HepG2 (cell line): ENCODE results near the gene CGNL1. TPM values are rescaled to one million over a fixed set of nuclear protein-coding genes. Genes with fewer than 3 reads are reported as not detected.
A peak's percentile ranks its signal among the peaks of the same experiment; 100 is the strongest.

Source experiments
- CREB1 ChIP-seq, 2 experiments: fragments of 450-650 bp in 1 of 2; IDR thresholded peaks; 2 replicates each; pipeline ENCODE4 v1.6.1; 2016 to 2017; ENCODE audit warnings: control low read depth in 1 of 2, mild to moderate bottlenecking in 1 of 2, missing compliant biosample characterization in 1 of 2, missing genetic modification characterization in 1 of 2
- HNF4A ChIP-seq: sonication (generic); formaldehyde crosslinking; IDR thresholded peaks from 2 replicates; pipeline ENCODE4 v1.4.0; 2020; ENCODE audit warnings: missing genetic modification reagents
- HNRNPK ChIP-seq: fragments of 200-400 bp; formaldehyde crosslinking; IDR thresholded peaks from 2 replicates; pipeline ENCODE4 v1.6.1; 2018; ENCODE audit warnings: low read length, low read depth, moderate library complexity, mild to moderate bottlenecking; ENCODE audit not compliant: poor library complexity, severe bottlenecking
- HNRNPUL1 ChIP-seq: fragments of 200-400 bp; formaldehyde crosslinking; IDR thresholded peaks from 2 replicates; pipeline ENCODE4 v1.6.1; 2017; ENCODE audit warnings: low read depth, mild to moderate bottlenecking, low read length, moderate library complexity
- HOXD1 ChIP-seq: sonication (generic); formaldehyde crosslinking; IDR thresholded peaks from 2 replicates; pipeline ENCODE4 v1.5.0; 2020; ENCODE audit warnings: missing genetic modification reagents
- KDM3A ChIP-seq: IDR thresholded peaks from 2 replicates; pipeline ENCODE4 v1.6.1; 2018; ENCODE audit warnings: low read depth, missing compliant biosample characterization
- KDM5A ChIP-seq: fragments of 200-600 bp; sonication (generic); IDR thresholded peaks from 2 replicates; pipeline ENCODE4 v1.7.0; 2018; ENCODE audit warnings: antibody characterized with exemption, mild to moderate bottlenecking, low read length, borderline replicate concordance
- MAFK ChIP-seq, 2 experiments: IDR thresholded peaks in 1 of 2; conservative IDR thresholded peaks in 1 of 2; 2 replicates each; pipeline ENCODE4 v1.6.1; 2011; ENCODE audit warnings: improper control_type of control experiment in 2 of 2, low read length in 2 of 2
- MTF1 ChIP-seq: sonication (generic); formaldehyde crosslinking; IDR thresholded peaks from 2 replicates; pipeline ENCODE4 v1.5.0; 2020; ENCODE audit warnings: missing genetic modification reagents
- NCOA5 ChIP-seq: sonication (generic); formaldehyde crosslinking; IDR thresholded peaks from 2 replicates; pipeline ENCODE4 v1.4.0; 2020; ENCODE audit warnings: missing genetic modification reagents
- ONECUT2 ChIP-seq: sonication (generic); formaldehyde crosslinking; IDR thresholded peaks from 2 replicates; pipeline ENCODE4 v1.4.0; 2020; ENCODE audit warnings: missing genetic modification reagents
- POLR2A ChIP-seq, 2 experiments: IDR thresholded peaks; 2 replicates each; pipeline ENCODE4 v1.6.1; 2011; ENCODE audit warnings: low read depth in 2 of 2, low read length in 2 of 2, mild to moderate bottlenecking in 1 of 2, moderate library complexity in 1 of 2; ENCODE audit not compliant: insufficient read depth in 1 of 2
- SALL2 ChIP-seq: sonication (generic); formaldehyde crosslinking; IDR thresholded peaks from 2 replicates; pipeline ENCODE4 v1.8.1; 2023; ENCODE audit warnings: mild to moderate bottlenecking, missing genetic modification reagents, inconsistent platforms
- STAT5B ChIP-seq: sonication (generic); formaldehyde crosslinking; IDR thresholded peaks from 2 replicates; pipeline ENCODE4 v1.4.0; 2020; ENCODE audit warnings: missing genetic modification reagents
- XRCC5 ChIP-seq: fragments of 200-400 bp; formaldehyde crosslinking; optimal IDR thresholded peaks from 2 replicates; pipeline ENCODE3; 2017; ENCODE audit warnings: mild to moderate bottlenecking, low read length
- ZFP1 ChIP-seq: IDR thresholded peaks from 2 replicates; pipeline ENCODE4 v1.6.1; 2016
- ZNF251 ChIP-seq: sonication (generic); formaldehyde crosslinking; IDR thresholded peaks from 2 replicates; pipeline ENCODE4 v1.9.0; 2021; ENCODE audit warnings: mild to moderate bottlenecking, missing genetic modification reagents
- ZNF335 ChIP-seq: sonication (generic); formaldehyde crosslinking; IDR thresholded peaks from 2 replicates; pipeline ENCODE4 v1.4.0; 2020; ENCODE audit warnings: missing genetic modification reagents
- ZNF33B ChIP-seq: sonication (generic); formaldehyde crosslinking; IDR thresholded peaks from 2 replicates; pipeline ENCODE4 v1.5.1; 2020; ENCODE audit warnings: mild to moderate bottlenecking, missing genetic modification reagents
- ZNF44 ChIP-seq: sonication (generic); formaldehyde crosslinking; IDR thresholded peaks from 2 replicates; pipeline ENCODE4 v1.5.1; 2020; ENCODE audit warnings: mild to moderate bottlenecking, missing genetic modification reagents
- ZNF496 ChIP-seq: sonication (generic); formaldehyde crosslinking; IDR thresholded peaks from 2 replicates; pipeline ENCODE4 v1.8.1; 2023; ENCODE audit warnings: mild to moderate bottlenecking, moderate library complexity, missing genetic modification reagents; ENCODE audit not compliant: insufficient replicate concordance
- ZNF670 ChIP-seq: sonication (generic); formaldehyde crosslinking; IDR thresholded peaks from 2 replicates; pipeline ENCODE4 v1.8.0; 2022; ENCODE audit warnings: mild to moderate bottlenecking, missing genetic modification reagents, borderline replicate concordance
- ZNF713 ChIP-seq: sonication (generic); formaldehyde crosslinking; IDR thresholded peaks from 2 replicates; pipeline ENCODE4 v1.4.0; 2020; ENCODE audit warnings: mild to moderate bottlenecking, missing genetic modification reagents
- polyA plus RNA-seq, 8 experiments: library from polyadenylated mRNA; depleted of rRNA in 3 of 8; stranded (reverse) in 7 of 8; unstranded in 1 of 8; fragments of >200 nt; fragmentation: Illumina TruSeq in 4 of 8; extraction: Trizol in 4 of 8; gene quantifications; 2 replicates each; pipeline versions ENCODE4 v1.2.1 to v1.2.3, GENCODE V29; 2011 to 2016; ENCODE audit warnings: low read depth in 4 of 8, missing spikeins in 1 of 8, mixed read lengths in 1 of 8; ENCODE audit not compliant: insufficient read depth in 1 of 8
- total RNA-seq, 5 experiments: library from RNA; depleted of rRNA; stranded (reverse); fragments of >200 nt; fragmentation: Illumina TruSeq; extraction: Trizol; gene quantifications; 2 replicates each; pipeline ENCODE4 v1.2.3, GENCODE V29; 2016; ENCODE audit warnings: low read depth in 1 of 5
- TF ChIP-seq, protein P1 (sequence below): IDR thresholded peaks from 2 replicates; pipeline ENCODE4 v1.6.1; 2016; ENCODE audit warnings: low read depth, control low read depth
- TF ChIP-seq, protein P2 (sequence below): sonication (generic); formaldehyde crosslinking; conservative IDR thresholded peaks from 2 replicates; pipeline ENCODE4 v1.5.0; 2020; ENCODE audit warnings: missing genetic modification reagents
- TF ChIP-seq, protein P3 (sequence below): sonication (generic); formaldehyde crosslinking; IDR thresholded peaks from 2 replicates; pipeline ENCODE4 v1.5.1; 2020; ENCODE audit warnings: mild to moderate bottlenecking, missing genetic modification reagents, moderate library complexity

The CGNL1 gene
- total and polyA plus RNA-seq, 2 of the 13 experiments (the other 11 are each of a cell fraction or from before 2014, with no cell fraction given): 5.6 to 15.6 TPM

DNA sequence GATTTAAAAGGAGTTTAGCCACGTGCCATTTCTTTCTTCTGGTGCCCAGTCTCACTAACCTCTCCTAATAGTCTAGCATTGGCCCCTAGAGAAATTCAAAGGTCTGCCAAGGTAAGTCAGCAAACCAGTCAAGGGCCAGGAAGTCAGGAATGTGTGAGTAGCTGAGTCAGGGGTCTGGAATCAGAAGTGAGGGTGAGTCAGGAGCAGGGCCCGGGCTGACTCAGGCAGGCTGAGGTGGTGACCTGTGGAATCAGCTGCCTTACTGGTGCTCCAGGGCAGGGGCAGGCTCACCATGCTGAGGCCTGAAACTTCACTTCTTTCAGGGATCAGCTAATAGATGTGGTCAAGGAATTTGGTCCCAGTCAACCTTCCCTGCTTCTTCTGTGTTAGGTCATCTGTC, 109.6 kb downstream of the CGNL1 start (continued):
- no peak for TF ChIP-seq KDM5A
- no peak for TF ChIP-seq XRCC5
- no peak for TF ChIP-seq ZNF44 (CRISPR knock-in tag)
- no peak for TF ChIP-seq ZNF251
- TF ChIP-seq NCOA5 (CRISPR knock-in tag): no peak
- TF ChIP-seq ZNF335 (CRISPR knock-in tag): no peak
- TF ChIP-seq MTF1 (CRISPR knock-in tag): no peak
- TF ChIP-seq ZNF713 (CRISPR knock-in tag): no peak
- no peak for TF ChIP-seq POLR2A (IDR thresholded peaks at IDR 0.05; ENCODE audit: insufficient read depth in 1 of 2, low read depth in 2 of 2, low read length in 2 of 2)
- TF ChIP-seq HNRNPUL1: no peak
- TF ChIP-seq, protein P1, sequence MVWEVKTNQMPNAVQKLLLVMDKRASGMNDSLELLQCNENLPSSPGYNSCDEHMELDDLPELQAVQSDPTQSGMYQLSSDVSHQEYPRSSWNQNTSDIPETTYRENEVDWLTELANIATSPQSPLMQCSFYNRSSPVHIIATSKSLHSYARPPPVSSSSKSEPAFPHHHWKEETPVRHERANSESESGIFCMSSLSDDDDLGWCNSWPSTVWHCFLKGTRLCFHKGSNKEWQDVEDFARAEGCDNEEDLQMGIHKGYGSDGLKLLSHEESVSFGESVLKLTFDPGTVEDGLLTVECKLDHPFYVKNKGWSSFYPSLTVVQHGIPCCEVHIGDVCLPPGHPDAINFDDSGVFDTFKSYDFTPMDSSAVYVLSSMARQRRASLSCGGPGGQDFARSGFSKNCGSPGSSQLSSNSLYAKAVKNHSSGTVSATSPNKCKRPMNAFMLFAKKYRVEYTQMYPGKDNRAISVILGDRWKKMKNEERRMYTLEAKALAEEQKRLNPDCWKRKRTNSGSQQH (CRISPR knock-in tag): no peak
- TF ChIP-seq CREB1 (IDR thresholded peaks at IDR 0.05): no peak
- no peak for TF ChIP-seq CREB1 (CRISPR knock-in tag; IDR thresholded peaks at IDR 0.05)
- TF ChIP-seq ZNF33B: no peak
- no peak for TF ChIP-seq KDM3A
- TF ChIP-seq, protein P2, sequence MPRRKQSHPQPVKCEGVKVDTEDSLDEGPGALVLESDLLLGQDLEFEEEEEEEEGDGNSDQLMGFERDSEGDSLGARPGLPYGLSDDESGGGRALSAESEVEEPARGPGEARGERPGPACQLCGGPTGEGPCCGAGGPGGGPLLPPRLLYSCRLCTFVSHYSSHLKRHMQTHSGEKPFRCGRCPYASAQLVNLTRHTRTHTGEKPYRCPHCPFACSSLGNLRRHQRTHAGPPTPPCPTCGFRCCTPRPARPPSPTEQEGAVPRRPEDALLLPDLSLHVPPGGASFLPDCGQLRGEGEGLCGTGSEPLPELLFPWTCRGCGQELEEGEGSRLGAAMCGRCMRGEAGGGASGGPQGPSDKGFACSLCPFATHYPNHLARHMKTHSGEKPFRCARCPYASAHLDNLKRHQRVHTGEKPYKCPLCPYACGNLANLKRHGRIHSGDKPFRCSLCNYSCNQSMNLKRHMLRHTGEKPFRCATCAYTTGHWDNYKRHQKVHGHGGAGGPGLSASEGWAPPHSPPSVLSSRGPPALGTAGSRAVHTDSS (CRISPR knock-in tag): no peak
- TF ChIP-seq SALL2: no peak
- TF ChIP-seq, protein P3, sequence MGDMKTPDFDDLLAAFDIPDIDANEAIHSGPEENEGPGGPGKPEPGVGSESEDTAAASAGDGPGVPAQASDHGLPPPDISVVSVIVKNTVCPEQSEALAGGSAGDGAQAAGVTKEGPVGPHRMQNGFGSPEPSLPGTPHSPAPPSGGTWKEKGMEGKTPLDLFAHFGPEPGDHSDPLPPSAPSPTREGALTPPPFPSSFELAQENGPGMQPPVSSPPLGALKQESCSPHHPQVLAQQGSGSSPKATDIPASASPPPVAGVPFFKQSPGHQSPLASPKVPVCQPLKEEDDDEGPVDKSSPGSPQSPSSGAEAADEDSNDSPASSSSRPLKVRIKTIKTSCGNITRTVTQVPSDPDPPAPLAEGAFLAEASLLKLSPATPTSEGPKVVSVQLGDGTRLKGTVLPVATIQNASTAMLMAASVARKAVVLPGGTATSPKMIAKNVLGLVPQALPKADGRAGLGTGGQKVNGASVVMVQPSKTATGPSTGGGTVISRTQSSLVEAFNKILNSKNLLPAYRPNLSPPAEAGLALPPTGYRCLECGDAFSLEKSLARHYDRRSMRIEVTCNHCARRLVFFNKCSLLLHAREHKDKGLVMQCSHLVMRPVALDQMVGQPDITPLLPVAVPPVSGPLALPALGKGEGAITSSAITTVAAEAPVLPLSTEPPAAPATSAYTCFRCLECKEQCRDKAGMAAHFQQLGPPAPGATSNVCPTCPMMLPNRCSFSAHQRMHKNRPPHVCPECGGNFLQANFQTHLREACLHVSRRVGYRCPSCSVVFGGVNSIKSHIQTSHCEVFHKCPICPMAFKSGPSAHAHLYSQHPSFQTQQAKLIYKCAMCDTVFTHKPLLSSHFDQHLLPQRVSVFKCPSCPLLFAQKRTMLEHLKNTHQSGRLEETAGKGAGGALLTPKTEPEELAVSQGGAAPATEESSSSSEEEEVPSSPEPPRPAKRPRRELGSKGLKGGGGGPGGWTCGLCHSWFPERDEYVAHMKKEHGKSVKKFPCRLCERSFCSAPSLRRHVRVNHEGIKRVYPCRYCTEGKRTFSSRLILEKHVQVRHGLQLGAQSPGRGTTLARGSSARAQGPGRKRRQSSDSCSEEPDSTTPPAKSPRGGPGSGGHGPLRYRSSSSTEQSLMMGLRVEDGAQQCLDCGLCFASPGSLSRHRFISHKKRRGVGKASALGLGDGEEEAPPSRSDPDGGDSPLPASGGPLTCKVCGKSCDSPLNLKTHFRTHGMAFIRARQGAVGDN: peak; percentile 72
- no peak for TF ChIP-seq HOXD1
- TF ChIP-seq ZFP1: no peak
- TF ChIP-seq ZNF670 (CRISPR knock-in tag): 0 out of 2 replicates have a peak, but pooled peaks have one; percentile 38
- no peak for TF ChIP-seq ONECUT2 (CRISPR knock-in tag)
- TF ChIP-seq MAFK (conservative IDR thresholded peaks at IDR 0.05 in 1 of 2, IDR thresholded peaks at IDR 0.05 in 1 of 2; ENCODE audit: low read length in 2 of 2): peak; percentile 77 to 82
- TF ChIP-seq ZNF496 (CRISPR knock-in tag): no peak
- no peak for TF ChIP-seq HNRNPK
- no peak for TF ChIP-seq HNF4A (CRISPR knock-in tag)
- TF ChIP-seq STAT5B (CRISPR knock-in tag): no peak
